NCI-H345 treated with DMSO at 0.1 percent for 48 hours (cell line): Measurements from ENCODE around the gene BIN2.

Source experiments
- DNase-seq: peaks from one replicate; lab custom pipeline; 2025; ENCODE audit not compliant: unreplicated experiment; lab: John Stamatoyannopoulos, UW

Gene BIN2

DNA sequence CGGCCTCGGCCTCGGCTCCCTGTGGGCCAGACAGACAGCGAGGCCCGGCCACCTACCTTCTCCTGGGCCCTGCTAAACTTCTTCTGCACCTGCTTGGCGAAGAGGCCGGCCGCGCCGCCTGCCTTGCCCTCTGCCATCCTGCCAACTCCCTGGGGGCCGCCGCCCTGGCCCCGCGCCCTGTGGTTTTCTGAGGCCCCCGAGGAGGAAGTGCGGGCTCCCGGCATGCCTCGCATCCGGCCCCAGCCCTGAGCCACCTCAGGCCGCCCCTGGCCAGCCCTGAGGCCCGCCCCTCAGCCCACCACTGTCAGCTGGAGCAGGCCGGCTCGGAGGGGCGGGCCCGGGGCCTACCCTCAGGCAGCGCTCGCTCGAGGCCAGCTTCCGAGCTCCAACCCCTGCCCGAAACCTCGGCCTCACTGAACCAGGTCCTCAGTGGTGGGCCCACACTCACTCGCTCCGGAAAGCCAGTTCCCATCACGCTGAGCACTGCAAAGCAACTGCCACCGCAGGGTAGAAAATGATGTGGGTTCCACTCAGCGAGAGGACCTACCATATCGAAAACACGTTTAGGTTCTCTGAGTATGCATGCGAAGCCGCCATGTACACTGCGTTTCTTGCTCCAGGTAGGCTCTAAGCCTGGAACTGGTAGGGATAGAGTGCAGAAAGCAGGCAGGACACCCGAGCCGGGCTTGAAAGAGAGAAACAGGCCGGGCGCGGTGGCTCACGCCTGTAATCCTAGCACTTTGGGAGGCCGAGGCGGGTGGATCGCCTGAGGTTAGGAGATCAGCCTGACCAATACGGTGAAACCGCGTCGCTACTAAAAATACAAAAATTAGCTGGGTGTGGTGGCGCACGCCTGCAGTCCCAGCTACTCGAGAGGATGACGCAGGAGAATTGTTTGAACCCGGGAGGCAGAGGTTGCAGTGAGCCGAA lies at the start of gene BIN2:
BIN2 (minus strand) TSS at position 209 of the 930 bp plus-strand sequence; CDS start at position 137, 72 bp downstream.
- DNase-seq = no peak

DNA sequence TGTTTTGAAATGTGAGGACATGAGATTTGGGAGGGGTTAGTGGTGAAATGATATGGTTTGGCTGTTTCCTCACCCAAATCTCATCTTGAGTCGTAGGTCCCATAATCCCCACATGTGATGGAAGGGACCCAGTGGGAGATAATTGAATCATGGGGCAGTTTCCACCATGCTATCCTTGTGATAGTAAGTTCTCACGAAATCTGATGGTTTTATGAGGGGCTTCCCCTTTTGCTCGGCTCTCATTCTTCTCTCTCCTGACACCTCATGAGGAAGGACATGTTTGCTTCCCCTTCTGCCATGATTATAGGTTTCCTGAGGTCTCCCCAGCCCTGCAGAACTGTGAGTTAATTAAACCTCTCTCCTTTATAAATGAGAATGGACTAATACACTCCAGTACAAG lies 49.2 kb upstream of the BIN2 start:
- DNase-seq = no peak

DNA sequence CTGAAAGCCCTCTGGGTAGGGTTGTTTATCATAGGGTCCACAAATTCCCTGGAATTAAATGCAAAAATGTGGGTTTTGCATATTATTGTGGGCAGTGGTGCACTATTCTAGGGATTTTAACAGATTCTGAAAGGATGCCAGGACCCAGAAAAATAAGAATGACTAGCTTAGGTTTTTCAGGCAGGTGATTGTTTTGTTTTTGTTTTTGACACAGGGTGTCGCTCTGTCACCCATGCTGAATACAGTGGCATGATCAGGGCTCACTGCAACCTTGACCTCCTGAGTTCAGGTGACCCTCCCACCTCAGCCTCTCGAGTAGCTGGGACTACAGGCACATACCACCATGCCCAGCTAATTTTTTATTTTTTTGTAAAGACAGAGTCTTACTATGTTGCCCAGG lies 48.0 kb upstream of the BIN2 start:
- no peak for DNase-seq

DNA sequence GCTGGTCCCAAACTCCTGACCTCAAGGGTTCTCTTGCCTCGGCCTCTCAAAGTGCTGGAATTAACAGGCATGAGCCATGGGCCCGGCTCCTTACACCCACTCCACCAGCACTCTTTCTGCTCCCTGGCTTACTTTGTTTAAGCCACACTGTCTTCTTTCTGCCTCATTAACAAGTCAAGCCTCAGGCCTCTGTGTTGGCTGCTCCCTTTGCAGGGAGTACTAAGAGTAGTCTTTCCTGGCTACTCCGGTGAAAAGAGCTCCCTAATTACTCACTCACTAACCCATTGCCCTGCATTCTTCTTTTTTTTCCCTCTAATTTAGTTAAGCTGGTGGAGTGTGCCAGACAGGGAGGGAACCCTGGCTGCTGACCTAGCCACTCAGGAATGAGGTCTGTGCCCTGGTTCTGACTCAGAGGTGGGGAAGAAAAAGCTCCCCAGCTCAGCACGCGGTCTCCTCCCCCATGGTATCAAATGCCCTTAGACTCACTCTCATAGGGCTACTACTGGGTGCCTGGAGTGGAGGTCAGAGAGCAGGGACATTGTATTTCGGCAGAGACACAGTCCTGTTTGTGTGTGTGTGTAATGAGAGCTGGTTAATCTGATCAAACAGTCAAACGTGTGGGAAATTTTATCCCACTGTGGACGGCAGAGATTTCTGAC lies 47.5 kb upstream of the BIN2 start:
- DNase-seq = peak; percentile 60

DNA sequence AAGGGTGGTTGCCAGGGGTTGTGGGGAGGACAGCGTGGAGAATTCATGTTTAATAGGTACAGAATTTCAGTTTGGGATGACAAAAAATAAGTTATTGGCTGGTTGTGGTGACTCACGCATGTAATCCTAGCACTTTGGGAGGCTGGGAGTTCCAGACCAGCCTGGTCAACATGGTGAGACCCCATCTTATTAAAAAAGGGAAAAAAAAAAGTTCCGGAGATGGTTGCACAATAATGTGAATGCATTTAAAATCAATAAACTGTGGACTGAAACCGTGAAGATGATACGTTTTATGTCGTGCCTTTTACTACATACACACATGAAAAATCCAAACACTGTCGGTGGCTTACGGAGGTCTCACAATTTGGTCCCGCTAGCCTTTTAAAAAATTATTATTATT lies 46.7 kb upstream of the BIN2 start:
- DNase-seq = no peak

DNA sequence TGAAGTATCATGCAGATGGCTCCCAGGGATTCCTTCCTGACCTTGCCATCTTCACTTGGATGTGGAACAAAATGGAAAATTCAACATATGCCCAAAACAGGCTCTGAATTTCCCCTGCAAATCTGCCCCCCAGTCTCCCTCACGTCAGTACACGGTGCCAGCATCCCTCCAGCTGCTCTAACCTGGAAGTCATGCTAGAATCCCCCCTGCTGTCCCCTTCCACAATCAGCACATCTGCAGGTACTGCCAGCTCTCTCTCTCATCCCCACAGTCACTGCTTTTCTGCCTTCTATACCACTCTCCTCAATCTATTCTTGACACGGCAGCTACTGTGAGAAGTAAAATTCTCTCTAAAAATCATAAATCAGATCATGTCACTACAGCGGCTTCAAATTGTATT lies 45.6 kb upstream of the BIN2 start:
- DNase-seq = no peak

DNA sequence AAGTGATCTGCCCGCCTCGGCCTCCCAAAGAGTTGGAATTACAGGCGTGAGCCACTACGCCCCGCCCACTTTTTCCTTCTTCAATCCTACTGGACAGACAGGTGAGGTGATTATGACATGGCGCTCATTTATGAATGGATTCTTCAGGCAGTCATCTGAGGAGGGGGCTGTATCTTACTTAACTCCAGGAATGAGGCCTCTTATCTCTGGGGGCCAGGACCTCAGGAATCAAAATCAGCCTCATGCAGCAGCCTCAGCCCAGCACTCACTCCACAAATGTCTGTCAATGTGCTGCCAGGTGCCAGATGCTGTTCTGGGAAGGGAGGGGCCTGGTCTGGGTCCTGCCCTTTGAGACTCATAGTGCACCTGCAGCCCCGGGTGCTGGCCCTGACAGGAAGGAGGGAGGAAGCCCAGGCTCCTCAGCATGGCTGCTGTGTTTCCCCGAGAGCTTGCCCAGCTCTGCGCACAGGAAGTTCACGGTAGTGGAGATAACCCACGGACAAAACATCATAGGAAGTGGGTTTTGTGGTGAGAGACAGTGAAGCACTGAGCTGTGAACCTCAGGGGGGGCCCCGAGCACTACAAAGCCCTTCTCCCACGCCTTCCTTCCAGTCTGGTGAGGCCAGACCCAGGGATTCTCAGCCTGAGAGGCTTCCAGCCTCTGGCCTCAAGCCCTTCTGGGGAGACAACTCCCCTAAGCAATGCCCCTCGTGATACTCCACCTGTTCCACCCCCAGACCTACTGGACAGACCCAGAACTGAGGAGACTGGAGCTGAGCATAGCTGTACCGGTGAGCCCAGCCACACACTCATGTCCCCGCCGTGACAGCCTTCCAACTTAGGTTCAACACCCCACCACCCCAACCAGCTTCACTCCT lies 44.9 kb upstream of the BIN2 start:
- DNase-seq = peak; percentile 11

DNA sequence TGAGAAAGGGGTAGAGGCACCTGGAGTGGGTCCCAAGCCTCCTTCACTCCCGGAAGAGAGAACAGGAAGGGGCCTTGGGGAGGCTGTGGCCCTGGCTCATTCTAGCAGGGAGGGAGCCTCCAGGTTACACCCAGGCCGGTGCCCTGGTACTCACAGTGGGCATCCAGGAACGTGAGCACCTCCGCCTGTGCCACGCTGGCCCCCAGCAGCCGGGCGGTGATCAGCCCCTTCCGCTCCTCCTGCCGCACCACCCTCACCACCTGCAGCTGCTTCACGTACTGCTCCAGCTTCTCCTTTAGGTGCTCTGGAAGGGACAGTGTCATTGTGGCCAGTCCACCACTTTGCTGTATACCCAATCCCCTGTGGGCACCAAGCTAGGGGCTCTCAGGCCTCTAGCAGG lies 41.3 kb upstream of the BIN2 start:
- no peak for DNase-seq

DNA sequence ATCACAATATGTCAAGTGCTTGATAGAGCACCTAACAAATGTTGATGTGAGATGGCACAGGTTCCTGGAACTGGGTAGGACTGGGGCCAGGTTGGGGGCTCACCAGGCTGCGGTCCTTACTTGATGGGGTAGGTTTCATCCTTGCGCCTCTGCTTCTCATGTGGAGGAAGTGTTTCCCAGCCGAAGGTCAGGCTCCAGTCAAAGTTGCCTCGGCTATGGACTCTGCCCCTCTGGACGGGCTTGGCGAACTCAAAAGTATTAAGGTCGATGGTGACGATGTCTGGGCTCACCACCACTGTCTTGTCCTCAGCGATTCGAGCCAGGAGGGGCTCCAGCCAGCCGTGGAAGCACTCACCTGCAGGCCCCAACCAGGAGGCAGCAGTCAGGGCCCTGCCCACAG lies 40.0 kb upstream of the BIN2 start:
- DNase-seq = no peak

DNA sequence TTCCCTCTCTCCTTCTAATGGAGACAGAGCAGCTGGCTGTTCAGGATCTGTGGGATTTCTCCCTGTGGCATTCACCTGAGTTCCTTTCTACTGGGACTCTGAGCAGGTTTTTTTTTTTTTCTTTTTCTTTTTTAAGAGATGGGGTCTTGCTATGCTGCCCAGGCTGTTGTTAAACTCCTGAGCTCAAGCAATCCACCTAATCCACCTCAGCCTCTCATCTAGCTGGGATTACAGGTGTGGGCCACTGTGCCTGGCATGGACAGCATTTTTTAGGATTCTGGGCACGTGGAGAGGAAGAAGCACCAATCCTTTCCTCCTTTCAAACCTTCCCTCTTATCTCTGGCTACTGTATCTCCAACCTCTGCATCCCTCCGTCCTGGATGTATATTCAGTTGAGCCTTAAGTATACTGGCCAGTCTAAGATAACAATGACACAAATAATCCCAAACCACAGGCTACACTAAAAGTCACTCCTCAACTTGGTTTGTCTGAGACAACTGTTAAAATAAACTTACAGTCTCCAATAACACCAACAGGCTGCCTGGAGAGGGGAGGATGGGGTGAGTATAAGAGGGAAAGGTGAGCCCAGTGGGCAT lies 38.9 kb upstream of the BIN2 start:
- no peak for DNase-seq

DNA sequence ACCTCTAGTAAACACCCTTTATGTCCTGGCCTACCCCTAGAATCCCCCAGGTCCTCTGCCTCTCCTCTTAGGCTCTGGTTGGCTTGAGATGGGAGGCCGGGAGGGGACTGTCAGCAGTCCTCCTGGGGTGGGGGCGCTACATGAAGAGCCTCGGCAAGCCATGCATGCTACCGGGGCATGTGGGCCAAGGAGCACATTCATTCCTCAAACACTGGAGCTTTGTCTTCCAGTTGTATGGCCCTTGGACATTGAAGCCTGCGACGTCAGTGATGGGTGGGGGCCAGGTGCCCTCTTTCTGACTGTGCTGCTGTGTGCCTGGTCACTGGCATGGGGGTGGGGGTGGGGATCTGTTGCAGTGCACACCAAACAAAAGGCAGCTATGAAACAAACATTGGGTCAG lies 38.3 kb upstream of the BIN2 start:
- no peak for DNase-seq

DNA sequence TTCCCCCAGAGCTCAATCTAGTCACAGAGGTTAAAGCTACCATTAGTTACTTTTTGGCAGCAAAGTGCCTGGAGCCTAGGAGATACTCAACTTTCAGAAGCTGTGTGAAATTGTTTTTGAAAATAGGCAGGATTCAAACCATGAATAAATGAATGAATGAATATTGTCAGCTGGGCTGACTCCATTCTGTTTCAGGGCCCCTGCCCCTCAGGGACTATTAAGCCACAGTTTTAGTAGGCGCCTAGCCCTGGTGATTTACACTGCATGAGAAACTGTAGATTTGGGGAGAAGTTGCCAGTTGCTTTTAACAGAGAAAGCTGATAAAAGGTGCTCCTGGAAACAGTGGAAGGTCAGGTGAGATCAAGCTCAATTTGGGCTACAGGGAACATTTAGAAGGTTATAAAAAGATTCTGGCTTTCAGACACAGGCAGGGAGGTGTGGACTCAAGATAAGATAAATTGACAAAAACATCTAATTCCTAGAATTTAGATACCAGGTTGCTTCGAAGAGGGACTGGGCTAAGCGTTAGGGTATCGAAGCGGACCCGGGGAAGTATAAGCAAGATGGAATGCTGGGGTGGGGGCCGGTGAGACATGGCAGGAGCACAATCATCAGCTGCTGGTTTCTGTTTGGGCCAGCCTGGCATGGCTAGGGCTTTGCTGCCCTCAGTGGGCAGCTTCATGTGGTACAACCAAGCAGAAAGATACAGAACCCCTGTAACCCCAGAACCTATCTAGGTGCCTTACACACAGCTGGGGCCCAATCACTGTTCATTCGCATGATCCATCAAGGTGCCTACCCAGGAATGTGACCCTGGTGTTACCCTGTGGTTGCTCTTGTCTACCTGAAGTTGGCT lies 37.4 kb upstream of the BIN2 start:
- no peak for DNase-seq

DNA sequence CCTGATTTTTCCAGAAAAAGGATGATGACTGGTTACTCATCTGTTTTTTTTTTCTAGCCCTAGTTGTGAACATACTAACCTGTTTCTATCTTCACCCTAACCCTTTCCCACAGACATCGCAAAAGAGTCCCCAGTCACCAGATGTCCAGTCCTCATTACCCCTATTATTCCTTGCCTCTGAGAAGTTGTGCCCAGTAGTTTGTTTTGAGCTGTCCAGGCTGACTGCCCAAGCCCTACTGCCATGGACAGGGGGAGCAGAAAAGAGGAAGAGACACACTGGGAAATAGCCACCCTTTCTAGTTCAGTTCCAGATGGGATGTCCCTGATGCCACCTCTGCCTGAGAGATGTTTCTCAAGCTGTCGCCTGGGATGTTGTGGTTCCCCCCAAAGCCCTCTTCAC lies 36.3 kb upstream of the BIN2 start:
- no peak for DNase-seq

DNA sequence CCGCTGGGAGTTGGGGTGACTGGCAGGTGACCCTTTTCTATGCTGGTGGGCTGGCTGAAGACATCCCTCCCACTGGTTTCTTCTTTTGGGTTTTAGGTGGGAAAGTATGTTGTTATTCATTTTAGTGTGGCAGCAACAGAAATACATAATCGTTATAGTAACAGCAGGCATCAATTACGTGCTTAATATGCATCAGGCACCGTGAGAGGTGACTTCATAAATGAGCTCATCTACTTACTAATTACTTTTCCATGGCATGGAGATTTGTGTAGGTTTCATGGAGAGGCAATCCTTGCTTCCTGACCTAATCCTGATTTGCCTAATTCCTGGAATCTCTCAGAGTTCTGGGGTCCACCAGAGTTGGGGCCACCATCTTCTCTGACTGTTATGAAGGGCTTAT lies 35.9 kb upstream of the BIN2 start:
- DNase-seq = no peak

DNA sequence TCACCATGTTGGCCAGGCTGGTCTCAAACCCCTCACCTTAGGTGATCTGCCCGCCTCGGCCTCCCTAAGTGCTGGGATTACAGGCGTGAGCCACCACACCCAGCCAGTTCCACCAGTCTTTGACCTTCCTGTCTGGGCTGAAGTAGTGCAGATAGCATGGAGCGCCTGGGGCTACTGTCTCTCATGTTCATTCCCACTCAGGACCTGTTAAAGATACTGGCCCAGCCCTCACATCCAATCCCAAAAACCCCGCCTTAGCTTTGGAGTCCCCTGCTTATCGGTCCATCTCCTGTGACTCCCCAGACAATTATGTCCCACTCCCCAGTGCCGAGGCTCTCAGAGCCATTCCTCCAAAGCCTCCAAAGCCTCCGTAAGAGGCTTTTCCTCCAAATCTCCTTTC lies 34.5 kb upstream of the BIN2 start:
- DNase-seq = no peak

DNA sequence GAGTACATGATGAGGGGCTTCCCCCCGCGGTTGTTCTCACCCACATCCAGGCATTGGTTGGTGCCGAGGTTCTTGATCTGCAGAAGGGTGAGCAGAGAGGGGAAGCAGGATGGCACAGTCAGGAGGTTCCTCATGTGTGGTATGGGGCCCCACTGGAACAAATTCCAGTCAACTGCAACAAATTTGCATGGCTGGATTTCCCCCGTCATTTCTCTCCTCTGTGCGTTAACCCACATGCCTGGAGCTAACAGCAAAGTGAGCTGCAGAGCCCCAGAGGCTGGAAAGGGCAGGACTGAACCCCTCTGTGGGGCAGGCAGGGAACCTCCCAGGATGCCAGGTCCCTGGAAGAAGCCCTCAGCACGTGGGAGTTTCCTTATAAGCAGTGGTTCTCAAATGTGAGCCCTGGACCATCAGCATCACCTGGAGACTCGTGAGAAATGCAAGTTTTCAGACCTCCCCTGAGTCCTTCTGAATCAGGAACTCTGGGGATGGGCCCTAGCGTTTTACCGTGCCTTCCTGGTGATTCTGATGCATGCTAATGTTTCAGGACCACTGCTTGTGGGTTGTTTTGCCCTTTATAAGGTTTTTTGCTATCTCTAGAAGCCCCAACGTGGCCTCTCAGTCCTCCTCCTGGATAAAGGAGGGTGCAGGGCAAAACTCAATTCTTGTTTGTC lies 33.5 kb upstream of the BIN2 start:
- no peak for DNase-seq

DNA sequence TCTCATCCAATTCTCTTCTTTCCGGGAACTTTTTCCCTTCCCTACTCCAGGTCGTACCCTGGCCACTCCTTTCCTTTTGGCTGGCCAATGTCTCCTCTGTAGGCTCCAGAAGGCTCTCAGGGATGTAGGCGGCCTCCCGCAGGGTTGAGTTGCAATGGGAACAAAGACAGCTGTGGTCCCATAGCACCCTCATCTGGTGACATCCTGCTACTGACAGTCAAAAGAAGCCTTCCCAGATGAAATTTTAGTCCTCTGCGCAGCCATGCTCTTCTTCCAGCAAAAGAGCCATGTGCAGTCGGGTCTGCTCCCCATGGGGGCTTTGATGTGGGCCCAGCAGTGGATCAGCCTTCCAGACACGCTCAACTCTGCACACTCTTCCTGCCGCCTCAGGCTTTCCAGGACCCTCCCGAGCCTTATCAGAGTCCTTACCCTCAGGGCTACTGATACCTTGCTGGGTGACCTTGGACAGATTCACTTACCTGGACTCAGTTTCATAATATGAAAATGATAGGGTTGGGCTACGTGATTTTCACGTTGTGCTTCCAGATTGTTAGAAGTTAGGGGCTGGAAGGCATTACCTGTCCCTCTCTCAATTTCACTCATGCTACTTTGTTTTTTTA lies 28.0 kb upstream of the BIN2 start:
- peak; percentile 5 for DNase-seq

DNA sequence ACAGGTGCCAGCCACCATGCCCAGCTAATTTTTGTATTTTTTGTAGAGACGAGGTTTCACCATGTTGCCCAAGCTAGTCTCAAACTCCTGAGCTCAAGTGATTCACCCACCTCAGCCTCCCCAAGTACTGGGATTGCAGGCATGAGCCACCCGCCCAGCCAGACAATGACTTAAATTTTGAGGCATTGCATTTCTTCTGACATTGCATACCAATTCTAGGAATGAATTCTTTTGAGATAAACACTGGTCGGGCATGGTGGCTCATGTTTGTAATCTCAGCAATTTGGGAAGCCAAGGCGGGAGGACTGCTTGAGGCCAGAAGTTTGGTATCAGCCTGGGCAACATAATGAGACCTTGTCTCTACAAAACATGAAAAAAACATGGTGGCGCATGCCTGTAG lies 25.1 kb upstream of the BIN2 start:
- no peak for DNase-seq

DNA sequence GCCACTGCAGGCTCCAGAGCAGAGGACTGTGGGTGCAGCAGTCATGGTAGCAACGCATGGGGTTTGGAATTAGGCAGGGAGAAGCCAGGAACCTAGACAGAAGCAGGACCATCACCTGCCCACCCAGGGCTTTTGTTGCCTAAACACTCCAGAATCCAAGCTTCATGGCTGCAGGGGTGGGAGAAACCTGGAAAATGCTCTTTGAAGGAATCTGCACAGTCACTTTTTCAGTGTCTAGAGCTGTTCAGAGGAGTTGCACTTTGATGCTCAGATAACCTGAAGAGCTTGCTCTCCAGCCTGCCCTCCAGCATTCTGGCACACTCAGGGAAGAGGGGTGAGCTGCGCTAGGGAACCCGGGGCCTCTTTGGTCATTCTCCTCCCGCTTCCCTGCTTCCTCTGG lies 24.1 kb upstream of the BIN2 start:
- no peak for DNase-seq
